ENCODE measurements around the gene PTPN4. TPM values are rescaled to one million over a fixed set of nuclear protein-coding genes. Genes with fewer than 3 reads are reported as not detected.
"Not testable (repeated sequence)": the region's sequence is repeated elsewhere in the genome, so short reads cannot be mapped to it uniquely, and the experiment has no call there.

The PTPN4 gene
- total and polyA plus RNA-seq, 2 donors (not counting 1 experiment from before 2014, with no cell fraction given): 5.3 to 22.3 TPM

- Histone ChIP-seq H3K79me2 (ENCODE audit: control insufficient read depth, insufficient read depth, low read length) (no peaks in the 10 kb centered on the region), H3K27me3 (ENCODE audit: control insufficient read depth, insufficient read depth, low read length) (no peaks in the 10 kb centered on the region), H3K4me3 (replicated peaks in 1 of 4; ENCODE audit: control extremely low read depth in 1 of 4, insufficient read depth in 1 of 4, low read depth in 3 of 4, low read length in 4 of 4) (no peak overlapping the region), H4K20me1 (ENCODE audit: control insufficient read depth, extremely low read depth, insufficient read depth, low read length) (no peaks in the 10 kb centered on the region), H3K9ac (ENCODE audit: insufficient read depth, low read length) (no peak overlapping the region), H2AFZ (ENCODE audit: low read length) (no peak overlapping the region), H3K36me3 (ENCODE audit: control insufficient read depth, insufficient read depth, low read length) (no peaks in the 10 kb centered on the region), H3K27ac (ENCODE audit: insufficient read depth, low read length) (no peak overlapping the region), H3K9me3 (ENCODE audit: control insufficient read depth, insufficient read depth, low read depth, low read length) (no peaks in the 10 kb centered on the region), H3K4me1 (ENCODE audit: control insufficient read depth, extremely low read depth, insufficient read depth, low read length) (no peaks in the 10 kb centered on the region), H3K4me2 (ENCODE audit: extremely low read depth, insufficient read depth, low read length) (no peak overlapping the region)
- TF ChIP-seq CTCF (conservative IDR thresholded peaks at IDR 0.05 in 1 of 2, IDR thresholded peaks at IDR 0.05 in 1 of 2; ENCODE audit: low read depth in 1 of 2, low read length in 2 of 2): no peak
- TF ChIP-seq EZH2 (IDR thresholded peaks at IDR 0.05; ENCODE audit: low read length, missing control alignments): no peak
- DNase-seq (ENCODE audit: low read depth in 2 of 2): peak in 1 of 2 donors; percentile 66
Measured at GRCh38 chr2:119996148-119996547, 236.4 kb downstream of the PTPN4 start.

GRCh38 chr2:119996896-119997891 is 237.5 kb downstream of the PTPN4 start:
- not testable (repeated sequence) for H3K79me2 ChIP-seq (ENCODE audit: control insufficient read depth, insufficient read depth, low read length); H3K4me1 ChIP-seq (ENCODE audit: control insufficient read depth, extremely low read depth, insufficient read depth, low read length); H3K27ac ChIP-seq (ENCODE audit: insufficient read depth, low read length); H2AFZ ChIP-seq (ENCODE audit: low read length); H3K4me2 ChIP-seq (ENCODE audit: extremely low read depth, insufficient read depth, low read length); H3K27me3 ChIP-seq (ENCODE audit: control insufficient read depth, insufficient read depth, low read length); H3K36me3 ChIP-seq (ENCODE audit: control insufficient read depth, insufficient read depth, low read length); H3K9me3 ChIP-seq (ENCODE audit: control insufficient read depth, insufficient read depth, low read depth, low read length); H4K20me1 ChIP-seq (ENCODE audit: control insufficient read depth, extremely low read depth, insufficient read depth, low read length); DNase-seq (ENCODE audit: low read depth in 2 of 2); H3K9ac ChIP-seq (ENCODE audit: insufficient read depth, low read length); H3K4me3 ChIP-seq (replicated peaks in 1 of 4; ENCODE audit: control extremely low read depth in 1 of 4, insufficient read depth in 1 of 4, low read depth in 3 of 4, low read length in 4 of 4)

GRCh38 chr2:120001471-120001870 is 241.7 kb downstream of the PTPN4 start:
- Histone ChIP-seq H3K4me1 (ENCODE audit: control insufficient read depth, extremely low read depth, insufficient read depth, low read length) (no peaks in the 10 kb centered on the region), H3K4me2 (ENCODE audit: extremely low read depth, insufficient read depth, low read length) (no peak overlapping the region), H3K9ac (ENCODE audit: insufficient read depth, low read length) (no peak overlapping the region), H3K9me3 (ENCODE audit: control insufficient read depth, insufficient read depth, low read depth, low read length) (no peaks in the 10 kb centered on the region), H3K79me2 (ENCODE audit: control insufficient read depth, insufficient read depth, low read length) (no peaks in the 10 kb centered on the region), H3K27me3 (ENCODE audit: control insufficient read depth, insufficient read depth, low read length) (no peaks in the 10 kb centered on the region), H3K36me3 (ENCODE audit: control insufficient read depth, insufficient read depth, low read length) (no peaks in the 10 kb centered on the region), H3K4me3 (replicated peaks in 1 of 4; ENCODE audit: control extremely low read depth in 1 of 4, insufficient read depth in 1 of 4, low read depth in 3 of 4, low read length in 4 of 4) (no peak overlapping the region), H3K27ac (ENCODE audit: insufficient read depth, low read length) (no peak overlapping the region), H4K20me1 (ENCODE audit: control insufficient read depth, extremely low read depth, insufficient read depth, low read length) (no peaks in the 10 kb centered on the region), H2AFZ (ENCODE audit: low read length) (no peak overlapping the region)
- TF ChIP-seq CTCF (conservative IDR thresholded peaks at IDR 0.05 in 1 of 2, IDR thresholded peaks at IDR 0.05 in 1 of 2; ENCODE audit: low read depth in 1 of 2, low read length in 2 of 2) (no peak), EZH2 (IDR thresholded peaks at IDR 0.05; ENCODE audit: low read length, missing control alignments) (no peak)
- no peak for DNase-seq (ENCODE audit: low read depth in 2 of 2)
